Measurements from ENCODE around the gene TAX1BP1. TPM values are rescaled to one million over a fixed set of nuclear protein-coding genes. Genes with fewer than 3 reads are reported as not detected.

Gene TAX1BP1
- total RNA-seq, 2 donors from 2014 or later = 38.9 to 57.6 TPM

- Histone ChIP-seq H3K4me1 (no peaks in the 10 kb centered on the region), H3K36me3 (replicated peaks in 1 of 2; ENCODE audit: insufficient read depth in 1 of 2, low read depth in 2 of 2) (no peaks in the 10 kb centered on the region), H3K27me3 (no peaks in the 10 kb centered on the region), H3K9me3 (no peaks in the 10 kb centered on the region), H3K27ac (no peak overlapping the region), H3K4me3 (no peak overlapping the region)
- no peak for TF ChIP-seq CTCF (IDR thresholded peaks at IDR 0.05)
- no peak for TF ChIP-seq POLR2A (IDR thresholded peaks at IDR 0.05)
- WGBS, 2 donors = 92 to 97% methylated on average over 3 of the region's 3 CpGs
- intact Hi-C loops (cut with DNase I) = no loop called here
- no peak for ATAC-seq
- DNase-seq = no peak
These were observed 121.8 kb downstream of the TAX1BP1 start for GRCh38 chr7:27861747-27862146.

- TF ChIP-seq POLR2A (IDR thresholded peaks at IDR 0.05) (no peak), CTCF (IDR thresholded peaks at IDR 0.05) (no peak)
- Histone ChIP-seq H3K27me3 (no peaks in the 10 kb centered on the region), H3K9me3 (no peaks in the 10 kb centered on the region), H3K27ac (peak overlapping the region in 1 of 4 donors; percentile 42), H3K4me1 (no peaks in the 10 kb centered on the region), H3K36me3 (replicated peaks in 1 of 2; ENCODE audit: insufficient read depth in 1 of 2, low read depth in 2 of 2) (no peaks in the 10 kb centered on the region), H3K4me3 (no peak overlapping the region)
- ATAC-seq = peak; percentile 75
- WGBS, 2 donors = 77 to 86% methylated on average over 11 of the region's 11 CpGs
- peak in 2 of 4 donors; percentile 28 to 32 for DNase-seq
- intact Hi-C loops (cut with DNase I) = no loop called here
These were observed 123.9 kb downstream of the TAX1BP1 start for GRCh38 chr7:27863880-27864279.

- 59 to 70% methylated on average over 2 of the region's 2 CpGs for WGBS, 2 donors
- ATAC-seq (no peak), DNase-seq (no peak)
- Histone ChIP-seq H3K27ac (no peak overlapping the region), H3K4me3 (no peak overlapping the region), H3K4me1 (peaks cover 9% of the 10 kb centered on the region), H3K36me3 (replicated peaks in 1 of 2; ENCODE audit: insufficient read depth in 1 of 2, low read depth in 2 of 2) (no peaks in the 10 kb centered on the region), H3K9me3 (no peaks in the 10 kb centered on the region), H3K27me3 (no peaks in the 10 kb centered on the region)
- TF ChIP-seq CTCF (IDR thresholded peaks at IDR 0.05) (no peak), POLR2A (IDR thresholded peaks at IDR 0.05) (no peak)
- intact Hi-C loops (cut with DNase I) = no loop called here
These were observed 126.3 kb downstream of the TAX1BP1 start for GRCh38 chr7:27866256-27866655.

GRCh38 chr7:27866828-27867672 lies 127.1 kb downstream of the TAX1BP1 start:
- Histone ChIP-seq H3K9me3 (no peaks in the 10 kb centered on the region), H3K4me1 (peaks cover 17% of the 10 kb centered on the region), H3K27me3 (no peaks in the 10 kb centered on the region), H3K4me3 (no peak overlapping the region), H3K27ac (no peak overlapping the region), H3K36me3 (replicated peaks in 1 of 2; ENCODE audit: insufficient read depth in 1 of 2, low read depth in 2 of 2) (no peaks in the 10 kb centered on the region)
- ATAC-seq (no peak), DNase-seq (no peak)
- intact Hi-C loops (cut with DNase I) = no loop called here
- 88 to 90% methylated on average over 17 of the region's 17 CpGs for WGBS, 2 donors
- TF ChIP-seq CTCF (IDR thresholded peaks at IDR 0.05) (no peak), POLR2A (IDR thresholded peaks at IDR 0.05) (no peak)

- DNase-seq = no peak
These were observed 128.2 kb downstream of the TAX1BP1 start for GRCh38 chr7:27868131-27868550.

More at GRCh38 chr7:27868131-27868550, 128.2 kb downstream of the TAX1BP1 start:
- no peak for TF ChIP-seq CTCF (IDR thresholded peaks at IDR 0.05)
- Histone ChIP-seq H3K4me3 (no peak overlapping the region), H3K4me1 (peaks cover 28% of the 10 kb centered on the region), H3K36me3 (replicated peaks in 1 of 2; ENCODE audit: insufficient read depth in 1 of 2, low read depth in 2 of 2) (no peaks in the 10 kb centered on the region), H3K27ac (no peak overlapping the region), H3K27me3 (no peaks in the 10 kb centered on the region), H3K9me3 (no peaks in the 10 kb centered on the region)
- no peak for ATAC-seq
- WGBS, 2 donors = 92 to 99% methylated on average over 15 of the region's 15 CpGs
- intact Hi-C loops (cut with DNase I) = no loop called here
